Measurements from ENCODE around the gene DRD3.
A peak's percentile ranks its signal among the peaks of the same experiment; 100 is the strongest.

Gene DRD3

DNA sequence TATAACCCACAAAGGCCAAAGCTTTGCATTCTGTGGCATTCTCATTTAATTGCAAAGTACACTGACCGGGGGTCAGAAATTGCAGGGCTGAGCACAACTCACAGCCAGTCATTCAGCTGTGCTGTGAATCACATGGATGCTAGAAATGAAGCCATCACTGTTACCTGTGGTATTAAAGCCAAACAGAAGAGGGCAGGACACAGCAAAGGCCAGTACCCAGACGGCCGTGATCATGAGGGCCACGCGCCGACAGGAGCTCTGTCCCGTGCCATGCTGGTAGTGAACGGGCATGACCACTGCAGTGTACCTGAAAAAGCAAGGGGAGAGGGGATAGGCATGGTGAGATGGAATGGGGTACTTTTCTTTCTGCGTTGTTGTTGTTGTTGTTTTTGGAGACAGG lies 31.6 kb downstream of the DRD3 start:
- H3K4me1 ChIP-seq (ENCODE audit: control insufficient read depth, insufficient read depth, low read depth, low read length), result no peaks in the 10 kb centered on the region
- no peak overlapping the region for H2BK12ac ChIP-seq (ENCODE audit: low read length in 2 of 2)
- H3K18ac ChIP-seq (ENCODE audit: low read depth in 1 of 2, low read length in 2 of 2), result no peak overlapping the region
- no peak for DNase-seq
- H3K4ac ChIP-seq (ENCODE audit: low read depth in 1 of 2, low read length in 2 of 2), result no peak overlapping the region
- H3K4me2 ChIP-seq (ENCODE audit: low read length, poor library complexity, severe bottlenecking), result no peak overlapping the region
- peak overlapping the region in 1 of 2 experiments; percentile 13 for H3K14ac ChIP-seq (ENCODE audit: low read length in 2 of 2)
- no peak overlapping the region for H3K27ac ChIP-seq (ENCODE audit: low read length, poor library complexity, severe bottlenecking)
- no peak overlapping the region for H3K9ac ChIP-seq (ENCODE audit: low read length)
- H3K79me1 ChIP-seq (replicated peaks; ENCODE audit: low read length, poor library complexity, severe bottlenecking), result no peaks in the 10 kb centered on the region
- no peak overlapping the region for H2BK120ac ChIP-seq (ENCODE audit: low read depth, low read length)
- no peak overlapping the region for H3K23ac ChIP-seq (ENCODE audit: low read length in 2 of 2)
- H2AK5ac ChIP-seq (ENCODE audit: low read length, severe bottlenecking), result no peak overlapping the region
- no peak overlapping the region for H3K4me3 ChIP-seq (ENCODE audit: insufficient read depth in 1 of 2, low read depth in 1 of 2, low read length in 2 of 2)
- H3K36me3 ChIP-seq (ENCODE audit: control insufficient read depth in 1 of 2, insufficient read depth in 2 of 2, low read depth in 1 of 2, low read length in 2 of 2), result no peaks in the 10 kb centered on the region
- no peak overlapping the region for H4K91ac ChIP-seq (ENCODE audit: low read length)
- no peak overlapping the region for H2AFZ ChIP-seq (ENCODE audit: low read depth, low read length)
- peaks cover 0 to 10% of the 10 kb centered on the region in 2 experiments for H3K27me3 ChIP-seq (ENCODE audit: control insufficient read depth in 1 of 2, insufficient read depth in 1 of 2, low read length in 2 of 2)
- H2BK5ac ChIP-seq (ENCODE audit: low read depth, low read length, poor library complexity, severe bottlenecking), result no peak overlapping the region
- H4K8ac ChIP-seq (ENCODE audit: low read length), result no peak overlapping the region
- no peaks in the 10 kb centered on the region for H3K9me3 ChIP-seq (ENCODE audit: control insufficient read depth, low read length)
- H2BK15ac ChIP-seq (ENCODE audit: low read depth, poor library complexity, severe bottlenecking), result no peak overlapping the region
- 85% methylated on average over 9 of the region's 9 CpGs for WGBS

DNA sequence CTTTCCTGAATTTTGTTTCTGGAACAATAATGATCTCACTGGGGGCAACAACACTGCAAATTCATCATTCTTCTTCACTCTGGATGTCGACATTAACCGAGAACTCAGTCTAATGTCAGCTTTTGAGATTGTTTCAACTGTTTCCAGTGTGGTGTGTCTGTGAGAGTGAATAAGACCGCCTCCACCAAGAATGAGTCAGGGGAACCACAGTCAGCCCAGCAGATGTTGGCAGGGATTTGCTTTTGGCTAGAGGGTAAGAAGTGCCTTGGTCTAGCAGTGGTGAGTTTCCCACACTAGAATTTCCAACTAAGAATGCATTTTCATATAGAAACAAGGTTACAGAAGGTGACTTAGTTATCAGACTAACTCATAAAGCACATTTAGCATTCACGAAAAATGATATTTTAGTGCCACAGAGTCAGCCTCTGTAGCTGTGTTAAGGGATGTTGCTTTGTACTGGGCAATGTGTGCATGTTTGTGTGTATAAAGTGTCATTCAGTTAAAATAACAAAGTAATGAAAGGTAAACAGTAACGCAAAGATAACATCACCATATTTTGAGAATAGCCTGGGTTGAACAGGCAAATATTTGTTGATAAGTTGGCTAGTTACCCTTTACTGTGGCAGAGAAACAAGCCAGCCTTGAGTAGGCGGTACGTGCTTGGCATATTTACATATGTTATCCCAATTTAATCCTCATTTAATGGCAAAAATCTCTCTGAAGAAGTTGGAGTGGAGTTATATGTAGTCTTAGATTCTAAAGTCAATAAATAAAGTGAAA lies 33.8 kb downstream of the DRD3 start:
- Histone ChIP-seq H3K18ac (ENCODE audit: low read depth in 1 of 2, low read length in 2 of 2) (no peak overlapping the region), H3K9me3 (ENCODE audit: control insufficient read depth, low read length) (no peaks in the 10 kb centered on the region), H3K79me1 (replicated peaks; ENCODE audit: low read length, poor library complexity, severe bottlenecking) (no peaks in the 10 kb centered on the region), H4K8ac (ENCODE audit: low read length) (no peak overlapping the region), H2BK120ac (ENCODE audit: low read depth, low read length) (no peak overlapping the region), H2BK5ac (ENCODE audit: low read depth, low read length, poor library complexity, severe bottlenecking) (no peak overlapping the region), H3K4me3 (ENCODE audit: insufficient read depth in 1 of 2, low read depth in 1 of 2, low read length in 2 of 2) (no peak overlapping the region), H3K9ac (ENCODE audit: low read length) (peak overlapping the region; percentile 53), H2AK5ac (ENCODE audit: low read length, severe bottlenecking) (no peak overlapping the region), H4K91ac (ENCODE audit: low read length) (no peak overlapping the region), H3K36me3 (ENCODE audit: control insufficient read depth in 1 of 2, insufficient read depth in 2 of 2, low read depth in 1 of 2, low read length in 2 of 2) (no peaks in the 10 kb centered on the region), H2BK15ac (ENCODE audit: low read depth, poor library complexity, severe bottlenecking) (no peak overlapping the region), H2AFZ (ENCODE audit: low read depth, low read length) (no peak overlapping the region), H3K4me1 (ENCODE audit: control insufficient read depth, insufficient read depth, low read depth, low read length) (no peaks in the 10 kb centered on the region), H3K23ac (ENCODE audit: low read length in 2 of 2) (no peak overlapping the region), H2BK12ac (ENCODE audit: low read length in 2 of 2) (no peak overlapping the region), H3K14ac (ENCODE audit: low read length in 2 of 2) (no peak overlapping the region), H3K27me3 (ENCODE audit: control insufficient read depth in 1 of 2, insufficient read depth in 1 of 2, low read length in 2 of 2) (peaks cover 0 to 10% of the 10 kb centered on the region in 2 experiments), H3K4ac (ENCODE audit: low read depth in 1 of 2, low read length in 2 of 2) (no peak overlapping the region), H3K27ac (ENCODE audit: low read length, poor library complexity, severe bottlenecking) (no peak overlapping the region), H3K4me2 (ENCODE audit: low read length, poor library complexity, severe bottlenecking) (no peak overlapping the region)
- DNase-seq, result peak; percentile 74
- WGBS, result 40% methylated on average over 4 of the region's 7 CpGs

DNA sequence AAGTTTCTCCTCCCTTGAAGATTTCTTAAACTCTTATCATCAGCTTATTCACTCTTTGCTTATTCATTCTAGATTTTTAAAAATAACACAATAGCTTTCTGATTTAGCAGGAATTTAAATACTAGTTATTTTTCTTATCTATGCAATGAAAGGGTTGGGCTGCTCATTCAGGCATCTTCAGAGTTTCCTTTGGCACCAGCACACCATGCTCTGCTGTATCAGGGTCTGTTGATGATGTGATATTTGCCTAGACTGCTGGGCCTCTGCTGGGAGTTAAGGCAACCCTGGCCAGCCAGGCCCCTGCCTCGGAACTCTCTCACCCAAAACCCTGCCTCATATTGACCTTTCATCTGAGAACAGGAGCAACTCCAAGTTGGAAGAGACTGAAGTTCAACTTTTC lies 35.0 kb downstream of the DRD3 start:
- Histone ChIP-seq H3K14ac (ENCODE audit: low read length in 2 of 2) (no peak overlapping the region), H3K36me3 (ENCODE audit: control insufficient read depth in 1 of 2, insufficient read depth in 2 of 2, low read depth in 1 of 2, low read length in 2 of 2) (no peaks in the 10 kb centered on the region), H3K4me2 (ENCODE audit: low read length, poor library complexity, severe bottlenecking) (no peak overlapping the region), H3K4me1 (ENCODE audit: control insufficient read depth, insufficient read depth, low read depth, low read length) (no peaks in the 10 kb centered on the region), H2BK120ac (ENCODE audit: low read depth, low read length) (no peak overlapping the region), H3K4ac (ENCODE audit: low read depth in 1 of 2, low read length in 2 of 2) (no peak overlapping the region), H2AK5ac (ENCODE audit: low read length, severe bottlenecking) (no peak overlapping the region), H3K27ac (ENCODE audit: low read length, poor library complexity, severe bottlenecking) (no peak overlapping the region), H2BK12ac (ENCODE audit: low read length in 2 of 2) (no peak overlapping the region), H3K79me1 (replicated peaks; ENCODE audit: low read length, poor library complexity, severe bottlenecking) (no peaks in the 10 kb centered on the region), H3K18ac (ENCODE audit: low read depth in 1 of 2, low read length in 2 of 2) (no peak overlapping the region), H2BK5ac (ENCODE audit: low read depth, low read length, poor library complexity, severe bottlenecking) (no peak overlapping the region), H4K91ac (ENCODE audit: low read length) (no peak overlapping the region), H4K8ac (ENCODE audit: low read length) (no peak overlapping the region), H3K27me3 (ENCODE audit: control insufficient read depth in 1 of 2, insufficient read depth in 1 of 2, low read length in 2 of 2) (peaks cover 10 to 16% of the 10 kb centered on the region in 2 experiments), H3K9me3 (ENCODE audit: control insufficient read depth, low read length) (no peaks in the 10 kb centered on the region), H2BK15ac (ENCODE audit: low read depth, poor library complexity, severe bottlenecking) (peak overlapping the region; percentile 45), H3K23ac (ENCODE audit: low read length in 2 of 2) (no peak overlapping the region), H2AFZ (ENCODE audit: low read depth, low read length) (no peak overlapping the region), H3K9ac (ENCODE audit: low read length) (peak overlapping the region; percentile 53), H3K4me3 (ENCODE audit: insufficient read depth in 1 of 2, low read depth in 1 of 2, low read length in 2 of 2) (no peak overlapping the region)
- WGBS, result 75% methylated on average over 1 of the region's 1 CpG
- DNase-seq, result no peak

DNA sequence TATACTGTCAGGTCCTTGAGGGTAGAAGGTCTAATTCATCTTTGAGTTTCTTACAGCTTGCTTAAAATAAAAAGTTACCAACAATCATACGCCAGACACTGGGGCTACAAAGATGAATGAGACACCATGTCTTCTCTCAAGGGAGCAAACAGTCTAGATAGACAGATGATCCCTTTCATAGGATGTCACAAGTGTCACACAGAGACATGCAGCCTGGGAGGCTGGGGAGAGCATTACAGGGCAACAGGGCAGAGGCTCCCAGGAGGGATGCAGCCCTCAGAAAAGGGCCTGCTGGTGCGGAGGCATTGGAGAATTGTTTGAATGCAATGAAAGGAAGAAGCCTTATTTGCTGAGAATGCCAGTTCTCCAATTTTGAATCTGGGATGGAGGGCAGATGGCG lies 39.0 kb downstream of the DRD3 start:
- no peak overlapping the region for H2BK120ac ChIP-seq (ENCODE audit: low read depth, low read length)
- no peak overlapping the region for H3K27ac ChIP-seq (ENCODE audit: low read length, poor library complexity, severe bottlenecking)

More for the DNA sequence above, 39.0 kb downstream of the DRD3 start:
- Histone ChIP-seq H3K27me3 (ENCODE audit: control insufficient read depth in 1 of 2, insufficient read depth in 1 of 2, low read length in 2 of 2) (peaks cover 10 to 14% of the 10 kb centered on the region in 2 experiments), H3K9ac (ENCODE audit: low read length) (no peak overlapping the region), H2BK15ac (ENCODE audit: low read depth, poor library complexity, severe bottlenecking) (no peak overlapping the region), H2BK5ac (ENCODE audit: low read depth, low read length, poor library complexity, severe bottlenecking) (no peak overlapping the region), H2BK12ac (ENCODE audit: low read length in 2 of 2) (no peak overlapping the region), H3K79me1 (replicated peaks; ENCODE audit: low read length, poor library complexity, severe bottlenecking) (no peaks in the 10 kb centered on the region), H3K14ac (ENCODE audit: low read length in 2 of 2) (no peak overlapping the region), H3K18ac (ENCODE audit: low read depth in 1 of 2, low read length in 2 of 2) (no peak overlapping the region), H3K4me2 (ENCODE audit: low read length, poor library complexity, severe bottlenecking) (no peak overlapping the region), H4K8ac (ENCODE audit: low read length) (no peak overlapping the region), H2AK5ac (ENCODE audit: low read length, severe bottlenecking) (no peak overlapping the region), H3K23ac (ENCODE audit: low read length in 2 of 2) (no peak overlapping the region), H2AFZ (ENCODE audit: low read depth, low read length) (no peak overlapping the region), H3K4ac (ENCODE audit: low read depth in 1 of 2, low read length in 2 of 2) (no peak overlapping the region), H3K9me3 (ENCODE audit: control insufficient read depth, low read length) (no peaks in the 10 kb centered on the region), H3K4me3 (ENCODE audit: insufficient read depth in 1 of 2, low read depth in 1 of 2, low read length in 2 of 2) (no peak overlapping the region), H3K36me3 (ENCODE audit: control insufficient read depth in 1 of 2, insufficient read depth in 2 of 2, low read depth in 1 of 2, low read length in 2 of 2) (no peaks in the 10 kb centered on the region), H4K91ac (ENCODE audit: low read length) (no peak overlapping the region), H3K4me1 (ENCODE audit: control insufficient read depth, insufficient read depth, low read depth, low read length) (no peaks in the 10 kb centered on the region)
- DNase-seq, result no peak
- 93% methylated on average over 3 of the region's 3 CpGs for WGBS
